ENCODE data around the gene FXR2.
"Not testable (repeated sequence)": the region's sequence is repeated elsewhere in the genome, so short reads cannot be mapped to it uniquely, and the experiment has no call there.

Gene FXR2

GRCh38 chr17:7626956-7627249 lies 12.2 kb upstream of the FXR2 start:
- TF ChIP-seq CTCF (conservative IDR thresholded peaks at IDR 0.05) = no peak
- H3K27ac ChIP-seq = peak overlapping the region; percentile 83

- H3K27ac ChIP-seq = peak overlapping the region; percentile 83; the same call in 1 of the 2 replicates
- no peak for TF ChIP-seq CTCF (conservative IDR thresholded peaks at IDR 0.05)
Measured at GRCh38 chr17:7626307-7626706, 11.6 kb upstream of the FXR2 start.

GRCh38 chr17:7625749-7626148 lies 11.1 kb upstream of the FXR2 start:
- H3K27ac ChIP-seq = not testable (repeated sequence)

GRCh38 chr17:7623661-7624060 lies 9.0 kb upstream of the FXR2 start:
- TF ChIP-seq CTCF (conservative IDR thresholded peaks at IDR 0.05) = no peak
- no peak overlapping the region for H3K27ac ChIP-seq

GRCh38 chr17:7620835-7621234 lies 6.1 kb upstream of the FXR2 start:
- H3K27ac ChIP-seq = no peak overlapping the region
- no peak for TF ChIP-seq CTCF (conservative IDR thresholded peaks at IDR 0.05)

- TF ChIP-seq CTCF (conservative IDR thresholded peaks at IDR 0.05) = no peak
- H3K27ac ChIP-seq = no peak overlapping the region
Measured at GRCh38 chr17:7618608-7619007, 3.9 kb upstream of the FXR2 start.

GRCh38 chr17:7615265-7615747 lies 609 bp upstream of the FXR2 start:
- peak overlapping the region; percentile 83 for H3K27ac ChIP-seq
- no peak for TF ChIP-seq CTCF (conservative IDR thresholded peaks at IDR 0.05)

GRCh38 chr17:7613769-7614424 lies 800 bp downstream of the FXR2 start:
- peak overlapping the region; percentile 83 for H3K27ac ChIP-seq
- no peak for TF ChIP-seq CTCF (conservative IDR thresholded peaks at IDR 0.05)

All from VCaP (cell line).